ENCODE measurements around the gene PHLPP2. TPM values are rescaled to one million over a fixed set of nuclear protein-coding genes. Genes with fewer than 3 reads are reported as not detected.

PHLPP2 gene
- total RNA-seq, 4 donors from 2014 or later: 50.5 to 98.4 (median 89.6) TPM

DNA sequence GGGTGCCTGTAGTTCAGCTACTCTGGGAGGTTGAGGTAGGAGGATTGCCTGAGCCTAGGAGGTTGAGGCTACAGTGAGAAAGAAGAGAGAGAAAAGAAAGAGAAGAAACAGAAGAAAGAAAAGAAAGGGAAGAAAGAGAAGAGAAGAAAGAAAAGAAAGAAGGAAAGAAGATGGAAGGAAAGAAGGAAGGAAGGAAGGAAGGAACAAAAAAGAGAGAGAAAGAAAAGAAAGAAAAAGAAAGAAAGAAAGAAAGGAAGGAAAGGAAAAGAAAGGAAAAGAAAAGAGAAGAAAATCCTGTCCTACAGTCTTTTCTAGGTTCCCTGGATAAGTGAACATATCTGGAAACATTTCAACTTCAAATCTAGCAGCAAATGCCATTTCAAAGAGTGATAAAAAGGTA is 29.6 kb upstream of the PHLPP2 start:
- no peaks in the 10 kb centered on the region for H3K4me1 ChIP-seq
- intact Hi-C loops (cut with DNase I; ENCODE audit: low total_unique reads): no loop called here
- H3K4me3 ChIP-seq: no peak overlapping the region
- DNase-seq: no peak
- H3K36me3 ChIP-seq: peaks cover 0 to 78% (median 38%) of the 10 kb centered on the region in 4 donors
- no peaks in the 10 kb centered on the region for H3K27me3 ChIP-seq
- no peak overlapping the region for H3K27ac ChIP-seq
- TF ChIP-seq EP300 (IDR thresholded peaks at IDR 0.05; ENCODE audit: low read depth) (no peak), POLR2A (IDR thresholded peaks at IDR 0.05) (no peak), POLR2AphosphoS5 (IDR thresholded peaks at IDR 0.05) (no peak)
- TF ChIP-seq, protein P1, sequence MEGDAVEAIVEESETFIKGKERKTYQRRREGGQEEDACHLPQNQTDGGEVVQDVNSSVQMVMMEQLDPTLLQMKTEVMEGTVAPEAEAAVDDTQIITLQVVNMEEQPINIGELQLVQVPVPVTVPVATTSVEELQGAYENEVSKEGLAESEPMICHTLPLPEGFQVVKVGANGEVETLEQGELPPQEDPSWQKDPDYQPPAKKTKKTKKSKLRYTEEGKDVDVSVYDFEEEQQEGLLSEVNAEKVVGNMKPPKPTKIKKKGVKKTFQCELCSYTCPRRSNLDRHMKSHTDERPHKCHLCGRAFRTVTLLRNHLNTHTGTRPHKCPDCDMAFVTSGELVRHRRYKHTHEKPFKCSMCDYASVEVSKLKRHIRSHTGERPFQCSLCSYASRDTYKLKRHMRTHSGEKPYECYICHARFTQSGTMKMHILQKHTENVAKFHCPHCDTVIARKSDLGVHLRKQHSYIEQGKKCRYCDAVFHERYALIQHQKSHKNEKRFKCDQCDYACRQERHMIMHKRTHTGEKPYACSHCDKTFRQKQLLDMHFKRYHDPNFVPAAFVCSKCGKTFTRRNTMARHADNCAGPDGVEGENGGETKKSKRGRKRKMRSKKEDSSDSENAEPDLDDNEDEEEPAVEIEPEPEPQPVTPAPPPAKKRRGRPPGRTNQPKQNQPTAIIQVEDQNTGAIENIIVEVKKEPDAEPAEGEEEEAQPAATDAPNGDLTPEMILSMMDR (IDR thresholded peaks at IDR 0.05): no peak
- in situ Hi-C loops (cut with MboI; ENCODE audit: low pct_ligation_motif_present in 1 of 4, low pct_unique_long_range_greater_than_20kb in 1 of 4, low sequenced_read_pairs in 3 of 4): no loop called here
- no peaks in the 10 kb centered on the region for H3K9me3 ChIP-seq

DNA sequence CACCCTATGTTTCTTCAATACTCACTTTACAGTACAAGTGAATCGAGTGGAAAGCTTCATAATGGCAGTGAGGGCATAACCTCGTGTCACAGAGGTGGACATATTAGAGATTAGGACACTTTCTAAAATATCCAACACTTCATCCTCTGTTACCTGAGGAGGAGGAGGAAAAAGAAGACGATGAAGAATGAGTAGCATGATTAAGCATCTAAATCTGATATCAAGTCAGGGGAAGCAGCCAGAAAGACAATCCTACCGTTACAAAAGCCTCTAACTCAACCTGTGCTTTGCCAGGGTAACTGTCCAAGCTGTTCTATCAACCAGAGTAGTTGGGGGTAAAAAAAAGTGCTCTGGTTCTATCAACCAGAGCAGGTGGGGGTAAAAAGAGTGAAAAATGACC is 23.7 kb upstream of the PHLPP2 start:
- WGBS, 2 donors (ENCODE audit: low coverage in 1 of 2): 87 to 88% methylated on average over 2 to 4 of the region's 4 CpGs
- intact Hi-C loops (cut with DNase I; ENCODE audit: low total_unique reads): loop anchor here (5.0 kb wide), 1 partner anchor 1404 kb away; no protein-coding TSS in a partner anchor
- H3K4me3 ChIP-seq: no peak overlapping the region
- no peaks in the 10 kb centered on the region for H3K4me1 ChIP-seq
- no peak for TF ChIP-seq EP300 (IDR thresholded peaks at IDR 0.05; ENCODE audit: low read depth)
- no peak for TF ChIP-seq POLR2A (IDR thresholded peaks at IDR 0.05)
- TF ChIP-seq POLR2AphosphoS5 (IDR thresholded peaks at IDR 0.05): no peak
- TF ChIP-seq, protein P1 (IDR thresholded peaks at IDR 0.05): no peak
- H3K9me3 ChIP-seq: no peaks in the 10 kb centered on the region
- peaks cover 0 to 79% (median 37%) of the 10 kb centered on the region in 4 donors for H3K36me3 ChIP-seq
- in situ Hi-C loops (cut with MboI; ENCODE audit: low pct_ligation_motif_present in 1 of 4, low pct_unique_long_range_greater_than_20kb in 1 of 4, low sequenced_read_pairs in 3 of 4): loop anchor here in 1 of 4 donors (10.0 kb wide), 1 partner anchor 93 kb away; no protein-coding TSS in a partner anchor
- H3K27ac ChIP-seq: no peak overlapping the region
- DNase-seq: no peak
- no peaks in the 10 kb centered on the region for H3K27me3 ChIP-seq

DNA sequence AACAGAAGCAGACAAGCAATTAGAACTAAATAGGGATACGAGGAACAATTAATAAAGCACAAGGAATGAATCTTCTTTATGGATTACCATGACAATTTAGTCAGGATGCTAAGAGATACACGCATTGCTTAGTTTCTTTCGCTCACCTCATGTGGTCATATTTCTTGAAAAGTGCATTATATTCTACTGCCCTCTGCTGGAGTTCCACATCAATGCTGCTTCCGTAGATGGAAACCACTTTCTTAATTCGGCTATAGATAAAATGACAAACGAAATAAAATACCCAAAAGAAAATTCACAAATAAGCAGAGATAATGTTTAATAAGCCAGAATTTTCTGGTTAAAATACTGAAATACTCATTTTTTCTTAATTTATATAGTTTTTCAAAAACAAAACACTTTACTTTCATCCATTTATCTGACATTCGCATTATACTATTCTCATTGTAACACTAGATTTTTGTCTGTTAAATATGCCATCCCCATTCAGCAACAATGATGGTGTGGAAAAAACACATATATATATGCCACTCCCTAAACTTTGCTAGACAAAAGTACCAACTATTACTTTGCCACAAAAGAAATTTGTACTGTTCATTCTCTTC is 22.0 kb upstream of the PHLPP2 start:
- DNase-seq: no peak
- H3K4me3 ChIP-seq: no peak overlapping the region

DNA sequence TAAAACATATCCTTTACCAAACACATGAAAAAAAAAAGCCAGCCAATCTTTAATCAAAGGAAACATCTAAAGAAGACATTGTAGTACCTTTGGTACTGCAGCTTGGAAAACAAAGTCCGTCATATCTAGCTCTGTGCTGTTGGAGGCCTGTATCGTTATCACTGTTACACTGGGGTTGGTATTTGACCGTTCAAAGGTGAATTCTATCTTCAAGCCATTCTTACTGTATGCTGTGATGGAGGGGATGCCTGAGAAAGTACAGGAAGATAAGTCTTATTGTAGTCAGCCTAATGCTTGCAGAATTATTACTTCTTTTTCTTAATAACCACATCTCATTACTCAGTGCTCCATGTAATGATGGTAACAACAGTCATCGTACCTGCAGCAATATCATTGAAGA is 14.4 kb upstream of the PHLPP2 start:
- 91 to 96% methylated on average over 4 of the region's 4 CpGs for WGBS, 2 donors (ENCODE audit: low coverage in 1 of 2)
- Histone ChIP-seq H3K27me3 (no peaks in the 10 kb centered on the region), H3K4me1 (no peaks in the 10 kb centered on the region), H3K36me3 (peaks cover 0 to 71% (median 30%) of the 10 kb centered on the region in 4 donors), H3K9me3 (no peaks in the 10 kb centered on the region), H3K4me3 (no peak overlapping the region), H3K27ac (no peak overlapping the region)
- DNase-seq: no peak
- TF ChIP-seq, protein P1 (IDR thresholded peaks at IDR 0.05): no peak
- TF ChIP-seq EP300 (IDR thresholded peaks at IDR 0.05; ENCODE audit: low read depth) (no peak), POLR2AphosphoS5 (IDR thresholded peaks at IDR 0.05) (no peak), POLR2A (IDR thresholded peaks at IDR 0.05) (no peak)
- intact Hi-C loops (cut with DNase I; ENCODE audit: low total_unique reads): no loop called here
- in situ Hi-C loops (cut with MboI; ENCODE audit: low pct_ligation_motif_present in 1 of 4, low pct_unique_long_range_greater_than_20kb in 1 of 4, low sequenced_read_pairs in 3 of 4): no loop called here

More for the DNA sequence above, 22.0 kb upstream of the PHLPP2 start:
- in situ Hi-C loops (cut with MboI; ENCODE audit: low pct_ligation_motif_present in 1 of 4, low pct_unique_long_range_greater_than_20kb in 1 of 4, low sequenced_read_pairs in 3 of 4): loop anchor here in 1 of 4 donors (10.0 kb wide), 1 partner anchor 92 kb away; no protein-coding TSS in a partner anchor
- Histone ChIP-seq H3K27me3 (no peaks in the 10 kb centered on the region), H3K4me1 (no peaks in the 10 kb centered on the region), H3K9me3 (no peaks in the 10 kb centered on the region), H3K27ac (no peak overlapping the region), H3K36me3 (peaks cover 0 to 76% (median 37%) of the 10 kb centered on the region in 4 donors)
- WGBS, 2 donors (ENCODE audit: low coverage in 1 of 2): 35 to 43% methylated on average over 7 of the region's 7 CpGs
- intact Hi-C loops (cut with DNase I; ENCODE audit: low total_unique reads): loop anchor here (5.0 kb wide), 1 partner anchor 1406 kb away; no protein-coding TSS in a partner anchor
- TF ChIP-seq, protein P1 (IDR thresholded peaks at IDR 0.05): peak; percentile 68 to 74 (median 72)
- no peak for TF ChIP-seq POLR2AphosphoS5 (IDR thresholded peaks at IDR 0.05)
